Measurements from ENCODE around the gene LYZL6. TPM values are rescaled to one million over a fixed set of nuclear protein-coding genes. Genes with fewer than 3 reads are reported as not detected.

Gene LYZL6
- total RNA-seq, 1 experiment from 2014 or later = not detected

DNA sequence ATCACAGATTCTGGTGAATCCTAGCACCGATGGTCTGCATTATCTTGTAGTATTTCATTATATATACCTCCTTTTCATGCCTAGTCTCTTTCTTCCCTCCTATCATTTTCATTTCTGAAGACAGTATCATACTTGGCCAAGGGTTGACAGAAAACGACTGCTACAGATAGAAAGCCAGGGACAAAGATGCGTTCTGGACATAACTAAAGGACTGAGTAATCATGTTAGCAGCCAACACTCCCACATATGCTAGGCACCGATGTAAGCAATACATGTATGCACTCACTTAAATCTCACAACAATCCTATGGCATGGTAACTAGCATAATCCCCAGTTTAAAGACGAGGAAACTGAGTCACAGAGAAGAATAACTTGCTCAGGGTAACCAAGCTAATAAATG lies 35.8 kb downstream of the LYZL6 start:
- Mint-ChIP-seq H3K27me3 (ENCODE audit: low read depth) (peaks cover 20% of the 10 kb centered on the region), H3K9me3 (peaks cover 55% of the 10 kb centered on the region), H3K4me1 (no peaks in the 10 kb centered on the region), H3K4me3 (no peak overlapping the region), H3K27ac (no peak overlapping the region), H3K36me3 (no peaks in the 10 kb centered on the region)
- CTCF ChIA-PET = no interaction called here
- TF ChIP-seq, protein P1, sequence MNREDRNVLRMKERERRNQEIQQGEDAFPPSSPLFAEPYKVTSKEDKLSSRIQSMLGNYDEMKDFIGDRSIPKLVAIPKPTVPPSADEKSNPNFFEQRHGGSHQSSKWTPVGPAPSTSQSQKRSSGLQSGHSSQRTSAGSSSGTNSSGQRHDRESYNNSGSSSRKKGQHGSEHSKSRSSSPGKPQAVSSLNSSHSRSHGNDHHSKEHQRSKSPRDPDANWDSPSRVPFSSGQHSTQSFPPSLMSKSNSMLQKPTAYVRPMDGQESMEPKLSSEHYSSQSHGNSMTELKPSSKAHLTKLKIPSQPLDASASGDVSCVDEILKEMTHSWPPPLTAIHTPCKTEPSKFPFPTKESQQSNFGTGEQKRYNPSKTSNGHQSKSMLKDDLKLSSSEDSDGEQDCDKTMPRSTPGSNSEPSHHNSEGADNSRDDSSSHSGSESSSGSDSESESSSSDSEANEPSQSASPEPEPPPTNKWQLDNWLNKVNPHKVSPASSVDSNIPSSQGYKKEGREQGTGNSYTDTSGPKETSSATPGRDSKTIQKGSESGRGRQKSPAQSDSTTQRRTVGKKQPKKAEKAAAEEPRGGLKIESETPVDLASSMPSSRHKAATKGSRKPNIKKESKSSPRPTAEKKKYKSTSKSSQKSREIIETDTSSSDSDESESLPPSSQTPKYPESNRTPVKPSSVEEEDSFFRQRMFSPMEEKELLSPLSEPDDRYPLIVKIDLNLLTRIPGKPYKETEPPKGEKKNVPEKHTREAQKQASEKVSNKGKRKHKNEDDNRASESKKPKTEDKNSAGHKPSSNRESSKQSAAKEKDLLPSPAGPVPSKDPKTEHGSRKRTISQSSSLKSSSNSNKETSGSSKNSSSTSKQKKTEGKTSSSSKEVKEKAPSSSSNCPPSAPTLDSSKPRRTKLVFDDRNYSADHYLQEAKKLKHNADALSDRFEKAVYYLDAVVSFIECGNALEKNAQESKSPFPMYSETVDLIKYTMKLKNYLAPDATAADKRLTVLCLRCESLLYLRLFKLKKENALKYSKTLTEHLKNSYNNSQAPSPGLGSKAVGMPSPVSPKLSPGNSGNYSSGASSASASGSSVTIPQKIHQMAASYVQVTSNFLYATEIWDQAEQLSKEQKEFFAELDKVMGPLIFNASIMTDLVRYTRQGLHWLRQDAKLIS (CRISPR knock-in tag; IDR thresholded peaks at IDR 0.05; ENCODE audit: borderline replicate concordance) = no peak
- TF ChIP-seq FOXP1 (CRISPR knock-in tag; IDR thresholded peaks at IDR 0.05; ENCODE audit: borderline replicate concordance) (no peak), IRF1 (CRISPR knock-in tag; IDR thresholded peaks at IDR 0.05) (no peak), CBFB (CRISPR knock-in tag; IDR thresholded peaks at IDR 0.05; ENCODE audit: low read depth) (no peak), ETV6 (CRISPR knock-in tag; IDR thresholded peaks at IDR 0.05) (no peak), SOX15 (CRISPR knock-in tag; IDR thresholded peaks at IDR 0.05) (no peak), GTF2I (CRISPR knock-in tag; conservative IDR thresholded peaks at IDR 0.05) (no peak), TCF7 (CRISPR knock-in tag; IDR thresholded peaks at IDR 0.05; ENCODE audit: low read depth) (no peak), ZNF219 (CRISPR knock-in tag; IDR thresholded peaks at IDR 0.05; ENCODE audit: borderline replicate concordance) (no peak), SMAD3 (CRISPR knock-in tag; IDR thresholded peaks at IDR 0.05; ENCODE audit: borderline replicate concordance) (no peak)
- TF ChIP-seq, protein P2, sequence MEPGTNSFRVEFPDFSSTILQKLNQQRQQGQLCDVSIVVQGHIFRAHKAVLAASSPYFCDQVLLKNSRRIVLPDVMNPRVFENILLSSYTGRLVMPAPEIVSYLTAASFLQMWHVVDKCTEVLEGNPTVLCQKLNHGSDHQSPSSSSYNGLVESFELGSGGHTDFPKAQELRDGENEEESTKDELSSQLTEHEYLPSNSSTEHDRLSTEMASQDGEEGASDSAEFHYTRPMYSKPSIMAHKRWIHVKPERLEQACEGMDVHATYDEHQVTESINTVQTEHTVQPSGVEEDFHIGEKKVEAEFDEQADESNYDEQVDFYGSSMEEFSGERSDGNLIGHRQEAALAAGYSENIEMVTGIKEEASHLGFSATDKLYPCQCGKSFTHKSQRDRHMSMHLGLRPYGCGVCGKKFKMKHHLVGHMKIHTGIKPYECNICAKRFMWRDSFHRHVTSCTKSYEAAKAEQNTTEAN (CRISPR knock-in tag; IDR thresholded peaks at IDR 0.05) = no peak
- TF ChIP-seq, protein P3, sequence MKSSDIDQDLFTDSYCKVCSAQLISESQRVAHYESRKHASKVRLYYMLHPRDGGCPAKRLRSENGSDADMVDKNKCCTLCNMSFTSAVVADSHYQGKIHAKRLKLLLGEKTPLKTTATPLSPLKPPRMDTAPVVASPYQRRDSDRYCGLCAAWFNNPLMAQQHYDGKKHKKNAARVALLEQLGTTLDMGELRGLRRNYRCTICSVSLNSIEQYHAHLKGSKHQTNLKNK (CRISPR knock-in tag; IDR thresholded peaks at IDR 0.05) = no peak
- ATAC-seq (no peak), DNase-seq (ENCODE audit: low spot score) (no peak)
- POLR2A ChIA-PET = no interaction called here

DNA sequence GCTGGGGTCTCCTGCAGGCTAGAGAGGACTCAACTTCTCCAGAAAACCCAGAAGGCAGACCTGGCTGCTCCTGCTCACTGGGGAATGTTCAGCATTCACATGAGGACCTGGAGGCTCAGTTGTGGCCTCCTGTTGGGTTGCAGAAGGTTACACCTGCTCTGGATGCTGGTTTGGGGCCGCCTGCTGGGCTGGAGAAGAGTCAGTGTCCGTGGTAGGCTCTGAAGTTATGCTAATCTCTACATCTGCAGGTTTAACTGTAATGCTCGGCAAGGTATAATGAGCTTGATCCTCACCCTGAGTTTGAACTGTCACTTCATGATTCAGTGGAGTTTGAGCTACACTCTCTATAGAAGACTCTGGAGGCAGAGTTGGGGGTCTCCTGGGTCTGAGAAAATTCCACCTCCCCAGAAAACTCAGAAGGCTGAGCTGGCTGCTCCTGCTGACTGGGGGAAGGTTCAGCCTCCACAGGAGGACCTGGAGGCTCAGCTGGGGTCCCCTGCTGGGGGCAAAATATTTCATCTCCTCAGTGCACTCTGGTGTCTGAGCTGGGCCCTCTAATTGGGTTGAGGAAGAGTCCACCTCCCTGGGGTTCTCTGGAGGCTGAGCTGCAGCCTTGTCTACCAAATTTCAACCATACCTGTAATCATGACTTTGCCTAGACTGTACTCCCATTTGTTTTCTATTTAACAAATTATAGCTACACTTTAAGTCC lies 36.4 kb downstream of the LYZL6 start:
- Mint-ChIP-seq H3K4me1 (no peaks in the 10 kb centered on the region), H3K27me3 (ENCODE audit: low read depth) (peaks cover 20% of the 10 kb centered on the region), H3K36me3 (no peaks in the 10 kb centered on the region), H3K9me3 (peaks cover 51% of the 10 kb centered on the region), H3K4me3 (no peak overlapping the region), H3K27ac (no peak overlapping the region)
- ATAC-seq = no peak
- POLR2A ChIA-PET = no interaction called here
- CTCF ChIA-PET = no interaction called here
- DNase-seq (ENCODE audit: low spot score) = no peak
- TF ChIP-seq, protein P3 (CRISPR knock-in tag; IDR thresholded peaks at IDR 0.05) = no peak
- TF ChIP-seq TEAD4 (CRISPR knock-in tag; IDR thresholded peaks at IDR 0.05) = no peak
- no peak for TF ChIP-seq FOXP1 (CRISPR knock-in tag; IDR thresholded peaks at IDR 0.05; ENCODE audit: borderline replicate concordance)
- no peak for TF ChIP-seq SMAD3 (CRISPR knock-in tag; IDR thresholded peaks at IDR 0.05; ENCODE audit: borderline replicate concordance)
- TF ChIP-seq, protein P4, sequence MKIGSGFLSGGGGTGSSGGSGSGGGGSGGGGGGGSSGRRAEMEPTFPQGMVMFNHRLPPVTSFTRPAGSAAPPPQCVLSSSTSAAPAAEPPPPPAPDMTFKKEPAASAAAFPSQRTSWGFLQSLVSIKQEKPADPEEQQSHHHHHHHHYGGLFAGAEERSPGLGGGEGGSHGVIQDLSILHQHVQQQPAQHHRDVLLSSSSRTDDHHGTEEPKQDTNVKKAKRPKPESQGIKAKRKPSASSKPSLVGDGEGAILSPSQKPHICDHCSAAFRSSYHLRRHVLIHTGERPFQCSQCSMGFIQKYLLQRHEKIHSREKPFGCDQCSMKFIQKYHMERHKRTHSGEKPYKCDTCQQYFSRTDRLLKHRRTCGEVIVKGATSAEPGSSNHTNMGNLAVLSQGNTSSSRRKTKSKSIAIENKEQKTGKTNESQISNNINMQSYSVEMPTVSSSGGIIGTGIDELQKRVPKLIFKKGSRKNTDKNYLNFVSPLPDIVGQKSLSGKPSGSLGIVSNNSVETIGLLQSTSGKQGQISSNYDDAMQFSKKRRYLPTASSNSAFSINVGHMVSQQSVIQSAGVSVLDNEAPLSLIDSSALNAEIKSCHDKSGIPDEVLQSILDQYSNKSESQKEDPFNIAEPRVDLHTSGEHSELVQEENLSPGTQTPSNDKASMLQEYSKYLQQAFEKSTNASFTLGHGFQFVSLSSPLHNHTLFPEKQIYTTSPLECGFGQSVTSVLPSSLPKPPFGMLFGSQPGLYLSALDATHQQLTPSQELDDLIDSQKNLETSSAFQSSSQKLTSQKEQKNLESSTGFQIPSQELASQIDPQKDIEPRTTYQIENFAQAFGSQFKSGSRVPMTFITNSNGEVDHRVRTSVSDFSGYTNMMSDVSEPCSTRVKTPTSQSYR (CRISPR knock-in tag; IDR thresholded peaks at IDR 0.05) = no peak
- TF ChIP-seq ZNF232 (CRISPR knock-in tag; IDR thresholded peaks at IDR 0.05) = no peak
- TF ChIP-seq FOXK1 (CRISPR knock-in tag; IDR thresholded peaks at IDR 0.05) = no peak
- TF ChIP-seq IRF2 (CRISPR knock-in tag; IDR thresholded peaks at IDR 0.05; ENCODE audit: borderline replicate concordance, low read depth) = no peak
- TF ChIP-seq KAT7 (CRISPR knock-in tag; IDR thresholded peaks at IDR 0.05; ENCODE audit: borderline replicate concordance) = no peak
- TF ChIP-seq E2F5 (CRISPR knock-in tag; IDR thresholded peaks at IDR 0.05) = no peak
- no peak for TF ChIP-seq HMGA2 (CRISPR knock-in tag; IDR thresholded peaks at IDR 0.05)
- TF ChIP-seq, protein P2 (CRISPR knock-in tag; IDR thresholded peaks at IDR 0.05) = no peak
